Liver (tissue), 3 donors: ENCODE data around the gene GEMIN8.
A peak's percentile ranks its signal among the peaks of the same experiment; 100 is the strongest.

Experiments
- FOXA1 ChIP-seq: IDR thresholded peaks from 2 replicates; pipeline ENCODE4 v1.6.1; 2016; ENCODE audit warnings: antibody characterized with exemption
- JUND ChIP-seq, 2 donors: IDR thresholded peaks; 2 replicates each; pipeline ENCODE4 v1.6.1; 2016; ENCODE audit warnings: antibody characterized with exemption in 2 of 2
- NR2F2 ChIP-seq: IDR thresholded peaks from 2 replicates; pipeline ENCODE4 v1.6.1; 2016; ENCODE audit warnings: antibody characterized with exemption
- RAD21 ChIP-seq, 2 donors: IDR thresholded peaks; 2 replicates each; pipeline ENCODE4 v1.6.1; 2016; ENCODE audit warnings: antibody characterized with exemption in 2 of 2, mild to moderate bottlenecking in 2 of 2
- SP1 ChIP-seq: IDR thresholded peaks from 2 replicates; pipeline ENCODE4 v1.6.1; 2018; ENCODE audit warnings: antibody characterized with exemption, mild to moderate bottlenecking
- TAF1 ChIP-seq: conservative IDR thresholded peaks from 2 replicates; pipeline ENCODE4 v1.6.1; 2016; ENCODE audit warnings: antibody characterized with exemption, mild to moderate bottlenecking
- YY1 ChIP-seq: IDR thresholded peaks from 2 replicates; pipeline ENCODE4 v1.6.1; 2016; ENCODE audit warnings: antibody characterized with exemption, mild to moderate bottlenecking
- TF ChIP-seq, protein P1 (sequence below): fragments of 150-350 bp; IDR thresholded peaks from 2 replicates; pipeline ENCODE4 v1.5.1; 2017; ENCODE audit warnings: improper control_type of control experiment, low read depth, low read length; ENCODE audit not compliant: missing input control
- TF ChIP-seq, protein P2 (sequence below): IDR thresholded peaks from 2 replicates; pipeline ENCODE4 v1.6.1; 2016; ENCODE audit warnings: antibody characterized with exemption, mild to moderate bottlenecking
- TF ChIP-seq, protein P3 (sequence below): IDR thresholded peaks from 2 replicates; pipeline ENCODE4 v1.6.1; 2016; ENCODE audit warnings: antibody characterized with exemption
- TF ChIP-seq, protein P4 (sequence below): IDR thresholded peaks from 2 replicates; pipeline ENCODE4 v1.6.1; 2016; ENCODE audit warnings: antibody characterized with exemption
- TF ChIP-seq, protein P5 (sequence below): IDR thresholded peaks from 2 replicates; pipeline ENCODE4 v1.6.1; 2016; ENCODE audit warnings: antibody characterized with exemption
- donor health status: healthy.
- donor health status: healthy.

DNA sequence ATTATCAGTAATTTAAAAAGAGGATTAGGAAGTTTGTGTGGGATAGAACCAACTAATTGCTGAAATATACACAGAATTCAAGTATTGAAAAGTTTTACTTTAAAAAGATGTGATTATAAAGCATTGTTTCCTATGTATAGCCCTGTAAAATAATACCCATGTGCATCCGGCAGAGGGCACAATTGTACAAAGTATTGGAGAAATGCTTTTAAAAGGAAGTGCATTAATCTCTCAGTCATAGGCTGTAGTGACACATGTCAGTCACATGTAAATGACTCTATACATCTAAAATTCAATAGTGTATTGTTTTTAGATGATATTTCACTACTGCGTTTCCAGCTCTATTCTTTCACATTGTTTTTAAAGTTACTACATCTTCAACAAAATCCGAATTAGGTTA, 9.7 kb upstream of the GEMIN8 start:
- TF ChIP-seq RAD21 (IDR thresholded peaks at IDR 0.05) (peak; percentile 77 to 91), YY1 (no peak), TAF1 (no peak), SP1 (no peak), FOXA1 (no peak), JUND (IDR thresholded peaks at IDR 0.05) (no peak), NR2F2 (no peak)
- TF ChIP-seq, protein P1, sequence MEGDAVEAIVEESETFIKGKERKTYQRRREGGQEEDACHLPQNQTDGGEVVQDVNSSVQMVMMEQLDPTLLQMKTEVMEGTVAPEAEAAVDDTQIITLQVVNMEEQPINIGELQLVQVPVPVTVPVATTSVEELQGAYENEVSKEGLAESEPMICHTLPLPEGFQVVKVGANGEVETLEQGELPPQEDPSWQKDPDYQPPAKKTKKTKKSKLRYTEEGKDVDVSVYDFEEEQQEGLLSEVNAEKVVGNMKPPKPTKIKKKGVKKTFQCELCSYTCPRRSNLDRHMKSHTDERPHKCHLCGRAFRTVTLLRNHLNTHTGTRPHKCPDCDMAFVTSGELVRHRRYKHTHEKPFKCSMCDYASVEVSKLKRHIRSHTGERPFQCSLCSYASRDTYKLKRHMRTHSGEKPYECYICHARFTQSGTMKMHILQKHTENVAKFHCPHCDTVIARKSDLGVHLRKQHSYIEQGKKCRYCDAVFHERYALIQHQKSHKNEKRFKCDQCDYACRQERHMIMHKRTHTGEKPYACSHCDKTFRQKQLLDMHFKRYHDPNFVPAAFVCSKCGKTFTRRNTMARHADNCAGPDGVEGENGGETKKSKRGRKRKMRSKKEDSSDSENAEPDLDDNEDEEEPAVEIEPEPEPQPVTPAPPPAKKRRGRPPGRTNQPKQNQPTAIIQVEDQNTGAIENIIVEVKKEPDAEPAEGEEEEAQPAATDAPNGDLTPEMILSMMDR = peak; percentile 73
- TF ChIP-seq, protein P2, sequence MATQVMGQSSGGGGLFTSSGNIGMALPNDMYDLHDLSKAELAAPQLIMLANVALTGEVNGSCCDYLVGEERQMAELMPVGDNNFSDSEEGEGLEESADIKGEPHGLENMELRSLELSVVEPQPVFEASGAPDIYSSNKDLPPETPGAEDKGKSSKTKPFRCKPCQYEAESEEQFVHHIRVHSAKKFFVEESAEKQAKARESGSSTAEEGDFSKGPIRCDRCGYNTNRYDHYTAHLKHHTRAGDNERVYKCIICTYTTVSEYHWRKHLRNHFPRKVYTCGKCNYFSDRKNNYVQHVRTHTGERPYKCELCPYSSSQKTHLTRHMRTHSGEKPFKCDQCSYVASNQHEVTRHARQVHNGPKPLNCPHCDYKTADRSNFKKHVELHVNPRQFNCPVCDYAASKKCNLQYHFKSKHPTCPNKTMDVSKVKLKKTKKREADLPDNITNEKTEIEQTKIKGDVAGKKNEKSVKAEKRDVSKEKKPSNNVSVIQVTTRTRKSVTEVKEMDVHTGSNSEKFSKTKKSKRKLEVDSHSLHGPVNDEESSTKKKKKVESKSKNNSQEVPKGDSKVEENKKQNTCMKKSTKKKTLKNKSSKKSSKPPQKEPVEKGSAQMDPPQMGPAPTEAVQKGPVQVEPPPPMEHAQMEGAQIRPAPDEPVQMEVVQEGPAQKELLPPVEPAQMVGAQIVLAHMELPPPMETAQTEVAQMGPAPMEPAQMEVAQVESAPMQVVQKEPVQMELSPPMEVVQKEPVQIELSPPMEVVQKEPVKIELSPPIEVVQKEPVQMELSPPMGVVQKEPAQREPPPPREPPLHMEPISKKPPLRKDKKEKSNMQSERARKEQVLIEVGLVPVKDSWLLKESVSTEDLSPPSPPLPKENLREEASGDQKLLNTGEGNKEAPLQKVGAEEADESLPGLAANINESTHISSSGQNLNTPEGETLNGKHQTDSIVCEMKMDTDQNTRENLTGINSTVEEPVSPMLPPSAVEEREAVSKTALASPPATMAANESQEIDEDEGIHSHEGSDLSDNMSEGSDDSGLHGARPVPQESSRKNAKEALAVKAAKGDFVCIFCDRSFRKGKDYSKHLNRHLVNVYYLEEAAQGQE = no peak
- TF ChIP-seq, protein P3, sequence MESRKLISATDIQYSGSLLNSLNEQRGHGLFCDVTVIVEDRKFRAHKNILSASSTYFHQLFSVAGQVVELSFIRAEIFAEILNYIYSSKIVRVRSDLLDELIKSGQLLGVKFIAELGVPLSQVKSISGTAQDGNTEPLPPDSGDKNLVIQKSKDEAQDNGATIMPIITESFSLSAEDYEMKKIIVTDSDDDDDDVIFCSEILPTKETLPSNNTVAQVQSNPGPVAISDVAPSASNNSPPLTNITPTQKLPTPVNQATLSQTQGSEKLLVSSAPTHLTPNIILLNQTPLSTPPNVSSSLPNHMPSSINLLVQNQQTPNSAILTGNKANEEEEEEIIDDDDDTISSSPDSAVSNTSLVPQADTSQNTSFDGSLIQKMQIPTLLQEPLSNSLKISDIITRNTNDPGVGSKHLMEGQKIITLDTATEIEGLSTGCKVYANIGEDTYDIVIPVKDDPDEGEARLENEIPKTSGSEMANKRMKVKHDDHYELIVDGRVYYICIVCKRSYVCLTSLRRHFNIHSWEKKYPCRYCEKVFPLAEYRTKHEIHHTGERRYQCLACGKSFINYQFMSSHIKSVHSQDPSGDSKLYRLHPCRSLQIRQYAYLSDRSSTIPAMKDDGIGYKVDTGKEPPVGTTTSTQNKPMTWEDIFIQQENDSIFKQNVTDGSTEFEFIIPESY = no peak
- TF ChIP-seq, protein P4, sequence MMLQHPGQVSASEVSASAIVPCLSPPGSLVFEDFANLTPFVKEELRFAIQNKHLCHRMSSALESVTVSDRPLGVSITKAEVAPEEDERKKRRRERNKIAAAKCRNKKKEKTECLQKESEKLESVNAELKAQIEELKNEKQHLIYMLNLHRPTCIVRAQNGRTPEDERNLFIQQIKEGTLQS = no peak
- TF ChIP-seq, protein P5, sequence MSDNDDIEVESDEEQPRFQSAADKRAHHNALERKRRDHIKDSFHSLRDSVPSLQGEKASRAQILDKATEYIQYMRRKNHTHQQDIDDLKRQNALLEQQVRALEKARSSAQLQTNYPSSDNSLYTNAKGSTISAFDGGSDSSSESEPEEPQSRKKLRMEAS = no peak
